B cell (primary cell): ENCODE data around the gene PXMP2. TPM values are rescaled to one million over a fixed set of nuclear protein-coding genes. Genes with fewer than 3 reads are reported as not detected.

Source experiments
- ATAC-seq: fragments of 200-7000 bp; cut with Tn5 transposase; one replicate; pipeline ENCODE4 v1.10.0; 2021; ENCODE audit warnings: low read depth, mild to moderate bottlenecking, moderate number of reproducible peaks, moderate library complexity
- CTCF ChIA-PET: fragments of 350-600 bp; sonication (Branson Sonifier 250); formaldehyde crosslinking; loops from one replicate; lab custom pipeline; 2021; ENCODE audit warnings: antibody characterized with exemption, inconsistent platforms; lab: Charles Lee
- POLR2A ChIA-PET: fragments of 350-600 bp; sonication (Branson Sonifier 250); formaldehyde crosslinking; loops from one replicate; lab custom pipeline; 2021; ENCODE audit warnings: antibody characterized with exemption; lab: Charles Lee
- DNase-seq: peaks from one replicate; pipeline ENCODE4 v3.0.0; 2013
- H2AFZ ChIP-seq: 2 replicates; pipeline ENCODE4 v1.6.1; 2012; ENCODE audit warnings: mild to moderate bottlenecking, low read depth, low read length; ENCODE audit not compliant: insufficient read depth, poor library complexity, severe bottlenecking
- H3K27ac ChIP-seq, 2 donors: 1 replicate in 1 of 2; 2 replicates in 1 of 2; pipeline ENCODE4 v1.5.1; 2012 to 2013; ENCODE audit warnings: low read length in 2 of 2, mild to moderate bottlenecking in 2 of 2, moderate library complexity in 1 of 2
- H3K27me3 ChIP-seq, 4 experiments: fragments of 200-600 bp in 1 of 4; sonication (generic) in 1 of 4; replicated peaks in 1 of 4; 1 replicate in 2 of 4; 2 replicates in 2 of 4; pipeline versions ENCODE4 v1.6.1 to v1.7.0; 2013 to 2016; ENCODE audit warnings: low read length in 3 of 4, mild to moderate bottlenecking in 2 of 4, mixed read lengths in 1 of 4, moderate library complexity in 1 of 4; ENCODE audit not compliant: insufficient read depth in 4 of 4, control insufficient read depth in 3 of 4; ENCODE audit errors: control extremely low read depth in 1 of 4
- H3K36me3 ChIP-seq, 2 experiments: replicated peaks in 1 of 2; 1 replicate in 1 of 2; 2 replicates in 1 of 2; pipeline versions ENCODE4 v1.6.1 to v1.7.1; 2013; ENCODE audit warnings: low read length in 1 of 2; ENCODE audit not compliant: insufficient read depth in 2 of 2, control insufficient read depth in 1 of 2; ENCODE audit errors: control extremely low read depth in 1 of 2, extremely low read depth in 1 of 2
- H3K4me1 ChIP-seq, 2 donors: fragments of 200-600 bp in 1 of 2; sonication (generic) in 1 of 2; 1 replicate in 1 of 2; 2 replicates in 1 of 2; pipeline versions ENCODE4 v1.5.1 to v1.6.1; 2013 to 2017; ENCODE audit warnings: low read length in 2 of 2; ENCODE audit not compliant: control insufficient read depth in 2 of 2, insufficient read depth in 2 of 2
- H3K4me2 ChIP-seq: replicated peaks from 2 replicates; pipeline ENCODE3; 2012; ENCODE audit warnings: mild to moderate bottlenecking, low read depth, low read length; ENCODE audit not compliant: poor library complexity, severe bottlenecking
- H3K4me3 ChIP-seq, 5 experiments: fragments of 200-600 bp in 1 of 5; sonication (generic) in 1 of 5; 1 replicate in 3 of 5; 2 replicates in 2 of 5; pipeline versions ENCODE4 v1.5.1 to v1.7.0; 2011 to 2016; ENCODE audit warnings: low read length in 4 of 5, mild to moderate bottlenecking in 4 of 5, low read depth in 2 of 5, control low read depth in 1 of 5, moderate library complexity in 1 of 5; ENCODE audit not compliant: insufficient read depth in 1 of 5; ENCODE audit errors: control extremely low read depth in 1 of 5, extremely low read depth in 1 of 5
- H3K79me2 ChIP-seq: fragments of 200-600 bp; sonication (generic); one replicate; pipeline ENCODE4 v1.6.0; 2016; ENCODE audit warnings: low read length; ENCODE audit not compliant: control insufficient read depth, insufficient read depth
- H3K9ac ChIP-seq: fragments of 200-600 bp; sonication (generic); 2 replicates; pipeline ENCODE4 v1.6.1; 2017; ENCODE audit warnings: mild to moderate bottlenecking, low read length, moderate library complexity
- H3K9me3 ChIP-seq, 3 donors: one replicate each; pipeline versions ENCODE4 v1.6.1 to v1.7.1; 2013; ENCODE audit warnings: low read length in 2 of 3; ENCODE audit not compliant: control insufficient read depth in 2 of 3, insufficient read depth in 1 of 3; ENCODE audit errors: control extremely low read depth in 1 of 3
- H4K20me1 ChIP-seq: 2 replicates; pipeline ENCODE4 v1.6.0; 2012; ENCODE audit warnings: mild to moderate bottlenecking, low read length; ENCODE audit not compliant: insufficient read depth, control insufficient read depth, poor library complexity, severe bottlenecking
- H3K27ac Mint-ChIP-seq: one replicate; pipeline ENCODE4 v1.8.0; 2021; ENCODE audit warnings: mixed read lengths
- H3K27me3 Mint-ChIP-seq: one replicate; pipeline ENCODE4 v1.8.0; 2021; ENCODE audit warnings: mixed read lengths
- H3K4me1 Mint-ChIP-seq: one replicate; pipeline ENCODE4 v1.8.0; 2021; ENCODE audit warnings: mixed read lengths
- H3K4me3 Mint-ChIP-seq: one replicate; pipeline ENCODE4 v1.8.0; 2021; ENCODE audit warnings: mixed read lengths
- H3K9me3 Mint-ChIP-seq: one replicate; pipeline ENCODE4 v1.8.0; 2022; ENCODE audit warnings: mixed read lengths; ENCODE audit not compliant: insufficient read depth
- EZH2 ChIP-seq: IDR thresholded peaks from 2 replicates; pipeline ENCODE4 v1.6.1; 2012; ENCODE audit warnings: borderline replicate concordance, low read depth, mild to moderate bottlenecking, moderate library complexity, low read length; ENCODE audit not compliant: insufficient read depth, poor library complexity, severe bottlenecking
- WGBS: methylation state at CpG from one replicate; pipeline ENCODE4 v1.1.5; 2013; ENCODE audit warnings: missing lambda C conversion rate; ENCODE audit not compliant: insufficient coverage; 5-methylcytosine and 5-hydroxymethylcytosine counted together
- intact Hi-C: fragments of 100-400 bp; cut with micrococcal nuclease; formaldehyde crosslinking; loops from one replicate; pipeline ENCODE4 v1.10.0; 2022
- polyA plus RNA-seq: library from polyadenylated mRNA; depleted of rRNA; stranded (reverse); fragments of >200 nt; gene quantifications from 2 replicates; pipeline ENCODE4 v1.2.3, GENCODE V29; 2012
- total RNA-seq, 2 donors: library from RNA; stranded (reverse); fragments of 120-200 nt in 1 of 2; gene quantifications; 1 replicate in 1 of 2; 2 replicates in 1 of 2; pipeline versions ENCODE4 v1.2.3 to v1.2.4, GENCODE V29; 2013 to 2022
- TF ChIP-seq, protein P1 (sequence below): fragments of 200-600 bp; IDR thresholded peaks from one replicate; pipeline ENCODE4 v1.8.0; 2022; ENCODE audit warnings: antibody characterized with exemption, mild to moderate bottlenecking

PXMP2 gene
- total and polyA plus RNA-seq, 2 donors (not counting 1 experiment from before 2014, with no cell fraction given), result 4.3 to 10.2 TPM

DNA sequence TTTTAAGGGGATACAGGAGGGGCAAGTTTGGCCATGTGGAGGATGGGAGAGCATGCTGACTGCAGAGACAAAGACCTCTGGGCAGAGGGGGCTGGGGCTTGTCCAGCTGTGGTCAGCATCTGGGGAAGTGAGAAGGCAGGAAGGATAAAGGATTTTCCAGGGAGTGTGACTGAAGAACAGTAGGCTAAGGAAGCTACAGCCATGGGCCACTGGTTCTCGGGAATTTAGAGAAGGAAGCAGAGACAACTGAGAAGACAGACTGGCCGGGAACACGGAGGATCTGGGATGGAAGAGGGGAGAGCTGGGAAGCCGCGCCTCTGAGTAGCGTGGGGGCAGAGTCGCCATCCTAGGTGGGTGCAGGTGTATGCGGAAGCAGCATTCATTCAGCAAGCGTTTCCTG lies 16.3 kb downstream of the PXMP2 start:
- Mint-ChIP-seq H3K27ac (peak overlapping the region; percentile 10), H3K9me3 (peaks cover 13% of the 10 kb centered on the region), H3K27me3 (no peaks in the 10 kb centered on the region), H3K4me1 (peaks cover 22% of the 10 kb centered on the region), H3K4me3 (no peak overlapping the region)
- H3K4me2 ChIP-seq, result no peak overlapping the region
- no peak for TF ChIP-seq EZH2
- TF ChIP-seq, protein P1, sequence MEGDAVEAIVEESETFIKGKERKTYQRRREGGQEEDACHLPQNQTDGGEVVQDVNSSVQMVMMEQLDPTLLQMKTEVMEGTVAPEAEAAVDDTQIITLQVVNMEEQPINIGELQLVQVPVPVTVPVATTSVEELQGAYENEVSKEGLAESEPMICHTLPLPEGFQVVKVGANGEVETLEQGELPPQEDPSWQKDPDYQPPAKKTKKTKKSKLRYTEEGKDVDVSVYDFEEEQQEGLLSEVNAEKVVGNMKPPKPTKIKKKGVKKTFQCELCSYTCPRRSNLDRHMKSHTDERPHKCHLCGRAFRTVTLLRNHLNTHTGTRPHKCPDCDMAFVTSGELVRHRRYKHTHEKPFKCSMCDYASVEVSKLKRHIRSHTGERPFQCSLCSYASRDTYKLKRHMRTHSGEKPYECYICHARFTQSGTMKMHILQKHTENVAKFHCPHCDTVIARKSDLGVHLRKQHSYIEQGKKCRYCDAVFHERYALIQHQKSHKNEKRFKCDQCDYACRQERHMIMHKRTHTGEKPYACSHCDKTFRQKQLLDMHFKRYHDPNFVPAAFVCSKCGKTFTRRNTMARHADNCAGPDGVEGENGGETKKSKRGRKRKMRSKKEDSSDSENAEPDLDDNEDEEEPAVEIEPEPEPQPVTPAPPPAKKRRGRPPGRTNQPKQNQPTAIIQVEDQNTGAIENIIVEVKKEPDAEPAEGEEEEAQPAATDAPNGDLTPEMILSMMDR, result no peak
- no peak overlapping the region for H3K4me3 ChIP-seq
- DNase-seq (no peak), ATAC-seq (no peak)
- no peak overlapping the region for H3K9ac ChIP-seq
- no peak overlapping the region for H3K27ac ChIP-seq
- H3K9me3 ChIP-seq, result peaks cover 0 to 32% (median 12%) of the 10 kb centered on the region in 3 donors
- POLR2A ChIA-PET, result no interaction called here
- peaks cover 2% of the 10 kb centered on the region for H3K79me2 ChIP-seq
- CTCF ChIA-PET, result no interaction called here
- peaks cover 3 to 8% of the 10 kb centered on the region in 2 experiments for H3K36me3 ChIP-seq
- peaks cover 6 to 11% of the 10 kb centered on the region in 2 donors for H3K4me1 ChIP-seq
- no peak overlapping the region for H2AFZ ChIP-seq
- intact Hi-C loops, result no loop called here
- H3K27me3 ChIP-seq, result no peaks in the 10 kb centered on the region
- no peaks in the 10 kb centered on the region for H4K20me1 ChIP-seq
- WGBS, result 98% methylated on average over 9 of the region's 9 CpGs

DNA sequence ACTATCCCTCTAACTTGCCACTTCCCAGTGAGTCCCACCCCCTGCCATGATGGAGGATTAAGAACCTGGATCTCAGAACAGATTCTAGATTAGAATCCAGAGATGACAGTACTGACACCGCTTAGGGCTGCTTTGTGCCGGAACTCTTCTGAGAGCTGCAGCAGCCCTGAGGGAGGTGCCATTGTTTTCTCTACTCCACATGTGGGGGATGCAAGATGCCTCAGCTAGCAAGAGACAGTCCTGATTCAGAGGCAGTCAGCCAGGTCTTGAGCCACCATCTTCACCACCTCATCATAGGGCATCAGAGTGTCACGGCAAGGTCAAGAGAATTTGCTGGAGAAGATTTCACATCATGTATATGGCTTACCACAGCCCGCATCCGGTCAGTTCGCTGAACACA lies 19.9 kb downstream of the PXMP2 start:
- POLR2A ChIA-PET, result no interaction called here
- Mint-ChIP-seq H3K27ac (peak overlapping the region; percentile 66), H3K4me1 (peaks cover 15% of the 10 kb centered on the region), H3K9me3 (peaks cover 11% of the 10 kb centered on the region), H3K27me3 (no peaks in the 10 kb centered on the region), H3K4me3 (peak overlapping the region; percentile 37)
- H3K4me2 ChIP-seq, result no peak overlapping the region
- peaks cover 10 to 21% of the 10 kb centered on the region in 2 donors for H3K4me1 ChIP-seq
- peaks cover 18% of the 10 kb centered on the region for H3K79me2 ChIP-seq
- no peaks in the 10 kb centered on the region for H3K27me3 ChIP-seq
- peaks cover 6% of the 10 kb centered on the region for H4K20me1 ChIP-seq
- H3K27ac ChIP-seq, result no peak overlapping the region
- peaks cover 0 to 50% (median 15%) of the 10 kb centered on the region in 3 donors for H3K9me3 ChIP-seq
- H2AFZ ChIP-seq, result no peak overlapping the region
- ATAC-seq (no peak), DNase-seq (no peak)
- H3K4me3 ChIP-seq, result no peak overlapping the region
- CTCF ChIA-PET, result no interaction called here
- peaks cover 3 to 8% of the 10 kb centered on the region in 2 experiments for H3K36me3 ChIP-seq
- intact Hi-C loops, result no loop called here
- TF ChIP-seq EZH2, result no peak
- TF ChIP-seq, protein P1, result no peak
- WGBS, result 100% methylated on average over 2 of the region's 6 CpGs
- H3K9ac ChIP-seq, result no peak overlapping the region
